GM12878 (cell line): ENCODE results near the gene EEF2K. TPM values are rescaled to one million over a fixed set of nuclear protein-coding genes. Genes with fewer than 3 reads are reported as not detected.

Experiments
- ATAC-seq: fragments of 200-7000 bp; cut with Tn5 transposase; 3 replicates; pipeline ENCODE4 v1.9.1; 2020; ENCODE audit warnings: mild to moderate bottlenecking, moderate library complexity
- BruUV-seq: library from RNA; stranded (reverse); fragments of 400-500 nt; replicated peaks from 2 replicates; lab custom pipeline; 2021; lab: Mats Ljungman, UMichigan
- CTCF ChIA-PET: fragments of 300-600 bp; sonication (Branson Sonifier 250); formaldehyde crosslinking; extraction: SDS; loops from one replicate; lab custom pipeline; 2021; ENCODE audit warnings: inconsistent platforms; lab: Yijun Ruan, JAX
- POLR2A ChIA-PET: fragments of 350-600 bp; formaldehyde crosslinking; extraction: SDS; loops from one replicate; lab custom pipeline; 2021; ENCODE audit warnings: inconsistent platforms; lab: Charles Lee
- RAD21 ChIA-PET: fragments of 300-600 bp; sonication (Branson Sonifier 250); formaldehyde crosslinking; loops from one replicate; lab custom pipeline; 2023; ENCODE audit warnings: antibody characterized with exemption; ENCODE audit not compliant: unreplicated experiment; lab: Charles Lee
- SMC1A ChIA-PET: fragments of 300-600 bp; sonication (Branson Sonifier 250); formaldehyde crosslinking; loops from one replicate; lab custom pipeline; 2023; ENCODE audit not compliant: unreplicated experiment, uncharacterized antibody; lab: Charles Lee
- DNase-seq: peaks from one replicate; pipeline ENCODE4 v3.0.0-alpha.2; 2011; ENCODE audit warnings: low read depth, low spot score
- FAIRE-seq: peaks from 3 replicates; lab custom pipeline; 2011; peaks lifted over from hg19 to GRCh38; lab: Jason Lieb, UNC
- H2AFZ ChIP-seq: 2 replicates; pipeline ENCODE4 v1.6.0; 2011; ENCODE audit warnings: low read depth, low read length, control low read depth; ENCODE audit not compliant: control insufficient read depth
- H3K27ac ChIP-seq: 2 replicates; pipeline ENCODE4 v1.5.1; 2011; ENCODE audit warnings: control low read depth; ENCODE audit not compliant: control insufficient read depth, insufficient read depth
- H3K27me3 ChIP-seq, 2 experiments: replicated peaks in 1 of 2; 2 replicates each; pipeline versions ENCODE4 v1.6.0 to v1.6.1; 2011; ENCODE audit warnings: low read length in 1 of 2; ENCODE audit not compliant: control insufficient read depth in 2 of 2, insufficient read depth in 2 of 2
- H3K36me3 ChIP-seq, 2 experiments: 2 replicates each; pipeline ENCODE4 v1.5.1; 2011; ENCODE audit warnings: low read length in 1 of 2; ENCODE audit not compliant: control insufficient read depth in 2 of 2, insufficient read depth in 2 of 2
- H3K4me1 ChIP-seq: 2 replicates; pipeline ENCODE4 v1.6.1; 2011; ENCODE audit warnings: mild to moderate bottlenecking, low read length, moderate library complexity, mixed read lengths; ENCODE audit not compliant: control insufficient read depth, insufficient read depth
- H3K4me2 ChIP-seq: 2 replicates; pipeline ENCODE4 v1.6.0; 2011; ENCODE audit warnings: control low read depth; ENCODE audit not compliant: control insufficient read depth, insufficient read depth
- H3K4me3 ChIP-seq: fragments of 200-600 bp; sonication (generic); 2 replicates; pipeline ENCODE4 v1.5.1; 2016
- H3K79me2 ChIP-seq: 2 replicates; pipeline ENCODE4 v1.6.0; 2011; ENCODE audit warnings: low read length; ENCODE audit not compliant: control insufficient read depth, insufficient read depth
- H3K9ac ChIP-seq: 2 replicates; pipeline ENCODE4 v1.8.0; 2011; ENCODE audit warnings: low read length, control low read depth, mixed read lengths; ENCODE audit not compliant: control insufficient read depth, insufficient read depth
- H3K9me3 ChIP-seq: replicated peaks from 3 replicates; pipeline ENCODE4 v1.5.1; 2011; ENCODE audit warnings: mild to moderate bottlenecking, low read length; ENCODE audit not compliant: control insufficient read depth, insufficient read depth
- H4K20me1 ChIP-seq: 2 replicates; pipeline ENCODE4 v1.6.0; 2011; ENCODE audit not compliant: control insufficient read depth, insufficient read depth
- KLF5 ChIP-seq: fragments of 450-650 bp; IDR thresholded peaks from 2 replicates; pipeline ENCODE4 v1.6.1; 2014; ENCODE audit warnings: mild to moderate bottlenecking; ENCODE audit not compliant: partially characterized antibody
- WGBS: methylation state at CpG from one replicate; pipeline ENCODE4 v1.1.6; 2016; ENCODE audit warnings: low lambda C conversion rate; ENCODE audit not compliant: insufficient replicate concordance, insufficient coverage; ENCODE audit errors: missing lambda C conversion rate; 5-methylcytosine and 5-hydroxymethylcytosine counted together
- in situ Hi-C: fragments of 300-500 bp; cut with MboI; formaldehyde crosslinking; loops from 9 replicates; pipeline ENCODE4 v1.14.3; 2018; ENCODE audit warnings: mixed read lengths
- intact Hi-C: fragments of 100-400 bp; cut with micrococcal nuclease; formaldehyde crosslinking; loops from one replicate; pipeline ENCODE4 v1.14.2; 2022; ENCODE audit not compliant: unreplicated experiment
- polyA plus RNA-seq, 11 experiments: library from polyadenylated mRNA; depleted of rRNA in 4 of 11; unstranded in 6 of 11; stranded (reverse) in 5 of 11; fragments of >200 nt; fragmentation: Nextera tagmentation in 4 of 11; fragmentation: Illumina TruSeq in 1 of 11; extraction: Ambion mirVana in 4 of 11; extraction: Trizol in 1 of 11; gene quantifications; 1 replicate in 1 of 11; 2 replicates in 10 of 11; pipeline versions ENCODE4 v1.2.1 to v1.2.3, GENCODE V29; 2011 to 2016; ENCODE audit warnings: inconsistent platforms in 2 of 11, missing spikeins in 2 of 11, low read depth in 1 of 11
- total RNA-seq, 4 experiments: library from RNA; depleted of rRNA in 3 of 4; stranded (reverse); fragments of >200 nt in 3 of 4; fragmentation: Illumina TruSeq in 1 of 4; extraction: Trizol in 1 of 4; gene quantifications; 2 replicates each; pipeline versions ENCODE4 v1.2.1 to v1.2.3, GENCODE V29; 2013 to 2021
- TF ChIP-seq, protein P1 (sequence below): fragments of 450-650 bp; IDR thresholded peaks from 2 replicates; pipeline ENCODE4 v1.6.1; 2018; ENCODE audit warnings: mild to moderate bottlenecking, low read depth, moderate library complexity; ENCODE audit not compliant: partially characterized antibody

The EEF2K gene
- total and polyA plus RNA-seq, 10 of the 15 experiments (the other 5 are each of a cell fraction or from before 2014, with no cell fraction given), result 2.0 to 29.6 (median 12.2) TPM

DNA sequence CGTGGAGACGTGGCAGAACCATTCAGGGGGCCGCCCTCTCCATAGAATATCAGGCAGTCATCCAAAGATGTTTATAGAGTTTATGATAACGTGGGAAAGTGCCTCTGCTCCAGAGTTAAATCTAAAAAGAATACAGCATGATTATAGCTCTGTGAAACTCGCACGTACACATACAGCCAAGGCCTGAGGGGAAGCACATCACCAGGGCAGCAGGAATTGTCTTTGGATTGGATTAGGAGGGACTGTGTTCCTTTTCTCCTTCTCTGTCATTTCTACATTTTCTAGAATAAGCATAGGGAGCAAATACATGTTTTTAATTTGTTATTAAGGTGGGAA, 26.9 kb downstream of the EEF2K start:
- Histone ChIP-seq H4K20me1 (no peaks in the 10 kb centered on the region), H3K4me3 (no peak overlapping the region), H3K4me2 (no peak overlapping the region), H3K9me3 (no peaks in the 10 kb centered on the region), H3K79me2 (no peaks in the 10 kb centered on the region; the same call in 1 of the 2 replicates), H3K27me3 (no peaks in the 10 kb centered on the region), H3K27ac (no peak overlapping the region), H2AFZ (no peak overlapping the region), H3K36me3 (peaks cover 4% of the 10 kb centered on the region in 2 experiments; a peak in 3 of 4 replicates), H3K4me1 (no peaks in the 10 kb centered on the region), H3K9ac (no peak overlapping the region)
- TF ChIP-seq, protein P1, sequence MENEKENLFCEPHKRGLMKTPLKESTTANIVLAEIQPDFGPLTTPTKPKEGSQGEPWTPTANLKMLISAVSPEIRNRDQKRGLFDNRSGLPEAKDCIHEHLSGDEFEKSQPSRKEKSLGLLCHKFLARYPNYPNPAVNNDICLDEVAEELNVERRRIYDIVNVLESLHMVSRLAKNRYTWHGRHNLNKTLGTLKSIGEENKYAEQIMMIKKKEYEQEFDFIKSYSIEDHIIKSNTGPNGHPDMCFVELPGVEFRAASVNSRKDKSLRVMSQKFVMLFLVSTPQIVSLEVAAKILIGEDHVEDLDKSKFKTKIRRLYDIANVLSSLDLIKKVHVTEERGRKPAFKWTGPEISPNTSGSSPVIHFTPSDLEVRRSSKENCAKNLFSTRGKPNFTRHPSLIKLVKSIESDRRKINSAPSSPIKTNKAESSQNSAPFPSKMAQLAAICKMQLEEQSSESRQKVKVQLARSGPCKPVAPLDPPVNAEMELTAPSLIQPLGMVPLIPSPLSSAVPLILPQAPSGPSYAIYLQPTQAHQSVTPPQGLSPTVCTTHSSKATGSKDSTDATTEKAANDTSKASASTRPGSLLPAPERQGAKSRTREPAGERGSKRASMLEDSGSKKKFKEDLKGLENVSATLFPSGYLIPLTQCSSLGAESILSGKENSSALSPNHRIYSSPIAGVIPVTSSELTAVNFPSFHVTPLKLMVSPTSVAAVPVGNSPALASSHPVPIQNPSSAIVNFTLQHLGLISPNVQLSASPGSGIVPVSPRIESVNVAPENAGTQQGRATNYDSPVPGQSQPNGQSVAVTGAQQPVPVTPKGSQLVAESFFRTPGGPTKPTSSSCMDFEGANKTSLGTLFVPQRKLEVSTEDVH, result no peak
- TF ChIP-seq KLF5, result no peak
- in situ Hi-C loops, result no loop called here
- intact Hi-C loops, result no loop called here
- no peak for DNase-seq
- RAD21 ChIA-PET, result no interaction called here
- POLR2A ChIA-PET, result no interaction called here
- SMC1A ChIA-PET, result no interaction called here
- ATAC-seq, result no peak
- CTCF ChIA-PET, result interaction anchor here (0.6 to 1.5 kb wide), 2 partner anchors 9 to 1111 kb away, joined by 3 to 4 read pairs; no protein-coding TSS in a partner anchor
- BruUV-seq, result no TSS peak
- FAIRE-seq, result no peak
- 96% methylated on average over 6 of the region's 6 CpGs for whole genome bisulfite sequencing
